Measurements from ENCODE around the gene ING3. TPM values are rescaled to one million over a fixed set of nuclear protein-coding genes. Genes with fewer than 3 reads are reported as not detected.

The ING3 gene
- total and polyA plus RNA-seq, 9 of the 15 experiments (the other 6 are each of a cell fraction or from before 2014, with no cell fraction given), result 22.8 to 233 (median 50.4) TPM

- Histone ChIP-seq H4K20me1 (replicated peaks; ENCODE audit: control insufficient read depth, insufficient read depth, low read length) (peaks cover 5% of the 10 kb centered on the region; the same call in 1 of the 2 replicates), H3K9me3 (replicated peaks; ENCODE audit: control insufficient read depth, insufficient read depth, low read depth, low read length) (no peaks in the 10 kb centered on the region), H3K4me3 (peak overlapping the region; percentile 1; the same call in 1 of the 2 replicates), H2AFZ (ENCODE audit: low read depth, low read length) (no peak overlapping the region), H3K4me1 (replicated peaks in 1 of 2; ENCODE audit: control insufficient read depth in 2 of 2, insufficient read depth in 2 of 2, low read length in 2 of 2) (peaks cover 16 to 57% of the 10 kb centered on the region in 2 experiments), H3K36me3 (ENCODE audit: control insufficient read depth, insufficient read depth, low read length) (peaks cover 91% of the 10 kb centered on the region), H3K9ac (ENCODE audit: insufficient read depth in 1 of 2, low read depth in 2 of 2, low read length in 2 of 2) (peak overlapping the region; percentile 10 to 31; a peak in 3 of 4 replicates), H3K27me3 (ENCODE audit: control insufficient read depth in 2 of 2, insufficient read depth in 2 of 2, low read length in 2 of 2) (no peaks in the 10 kb centered on the region), H3K27ac (ENCODE audit: extremely low read depth, low read depth, low read length) (peak overlapping the region; percentile 62), H3K4me2 (ENCODE audit: insufficient read depth, low read length) (peak overlapping the region; percentile 78), H3K9me1 (ENCODE audit: control insufficient read depth, insufficient read depth, low read length) (no peaks in the 10 kb centered on the region), H3K79me2 (ENCODE audit: control insufficient read depth, insufficient read depth, low read length) (peaks cover 100% of the 10 kb centered on the region)
- intact Hi-C loops (cut with micrococcal nuclease) (no loop called here), in situ Hi-C loops (cut with MboI) (no loop called here)
- POLR2A ChIA-PET, result interaction anchor here (0.7 to 2.4 kb wide), 9 partner anchors 9 to 94 kb away, joined by 3 to 14 read pairs (median 4); no protein-coding TSS in a partner anchor
- peak in 2 of 4 experiments; percentile 69 to 78 for DNase-seq (ENCODE audit: extremely low read depth in 1 of 4, low spot score in 3 of 4)
- BruUV-seq (replicated peaks), result no TSS peak
- 11% methylated on average over 6 of the region's 6 CpGs for WGBS (ENCODE audit: insufficient coverage, low coverage, missing lambda C conversion rate)
- peak; percentile 61 for FAIRE-seq
- CTCF ChIA-PET (ENCODE audit: low intra/inter-chr PET ratio), result interaction anchor here (0.5 to 1.3 kb wide), 2 partner anchors 11 to 39 kb away, joined by 3 read pairs; no protein-coding TSS in a partner anchor
- ATAC-seq, result peak; percentile 73
- no peak for TF ChIP-seq GABPB2 (CRISPR knock-in tag; conservative IDR thresholded peaks at IDR 0.05)
- TF ChIP-seq ZNF263 (CRISPR knock-in tag; IDR thresholded peaks at IDR 0.05; ENCODE audit: borderline replicate concordance), result no peak
- peak; percentile 82 for TF ChIP-seq CBFA2T3 (IDR thresholded peaks at IDR 0.05)
- TF ChIP-seq NCOA4 (IDR thresholded peaks at IDR 0.05; ENCODE audit: partially characterized antibody), result peak; percentile 24
- TF ChIP-seq, protein P1, sequence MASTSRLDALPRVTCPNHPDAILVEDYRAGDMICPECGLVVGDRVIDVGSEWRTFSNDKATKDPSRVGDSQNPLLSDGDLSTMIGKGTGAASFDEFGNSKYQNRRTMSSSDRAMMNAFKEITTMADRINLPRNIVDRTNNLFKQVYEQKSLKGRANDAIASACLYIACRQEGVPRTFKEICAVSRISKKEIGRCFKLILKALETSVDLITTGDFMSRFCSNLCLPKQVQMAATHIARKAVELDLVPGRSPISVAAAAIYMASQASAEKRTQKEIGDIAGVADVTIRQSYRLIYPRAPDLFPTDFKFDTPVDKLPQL (IDR thresholded peaks at IDR 0.05; ENCODE audit: extremely low read depth, insufficient read length), result no peak
- TF ChIP-seq KAT2B (IDR thresholded peaks at IDR 0.05; ENCODE audit: low read depth, low read length), result no peak
- TF ChIP-seq, protein P2, sequence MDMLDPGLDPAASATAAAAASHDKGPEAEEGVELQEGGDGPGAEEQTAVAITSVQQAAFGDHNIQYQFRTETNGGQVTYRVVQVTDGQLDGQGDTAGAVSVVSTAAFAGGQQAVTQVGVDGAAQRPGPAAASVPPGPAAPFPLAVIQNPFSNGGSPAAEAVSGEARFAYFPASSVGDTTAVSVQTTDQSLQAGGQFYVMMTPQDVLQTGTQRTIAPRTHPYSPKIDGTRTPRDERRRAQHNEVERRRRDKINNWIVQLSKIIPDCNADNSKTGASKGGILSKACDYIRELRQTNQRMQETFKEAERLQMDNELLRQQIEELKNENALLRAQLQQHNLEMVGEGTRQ (CRISPR knock-in tag; IDR thresholded peaks at IDR 0.05), result no peak
- no peak for TF ChIP-seq ADNP (tag; IDR thresholded peaks at IDR 0.05)
- TF ChIP-seq SAP30 (IDR thresholded peaks at IDR 0.05; ENCODE audit: borderline replicate concordance, insufficient read depth, low read depth, low read length, poor library complexity, severe bottlenecking), result no peak
- no peak for TF ChIP-seq SREBF1 (IDR thresholded peaks at IDR 0.05; ENCODE audit: borderline replicate concordance, low read depth, low read length)
- TF ChIP-seq, protein P3, sequence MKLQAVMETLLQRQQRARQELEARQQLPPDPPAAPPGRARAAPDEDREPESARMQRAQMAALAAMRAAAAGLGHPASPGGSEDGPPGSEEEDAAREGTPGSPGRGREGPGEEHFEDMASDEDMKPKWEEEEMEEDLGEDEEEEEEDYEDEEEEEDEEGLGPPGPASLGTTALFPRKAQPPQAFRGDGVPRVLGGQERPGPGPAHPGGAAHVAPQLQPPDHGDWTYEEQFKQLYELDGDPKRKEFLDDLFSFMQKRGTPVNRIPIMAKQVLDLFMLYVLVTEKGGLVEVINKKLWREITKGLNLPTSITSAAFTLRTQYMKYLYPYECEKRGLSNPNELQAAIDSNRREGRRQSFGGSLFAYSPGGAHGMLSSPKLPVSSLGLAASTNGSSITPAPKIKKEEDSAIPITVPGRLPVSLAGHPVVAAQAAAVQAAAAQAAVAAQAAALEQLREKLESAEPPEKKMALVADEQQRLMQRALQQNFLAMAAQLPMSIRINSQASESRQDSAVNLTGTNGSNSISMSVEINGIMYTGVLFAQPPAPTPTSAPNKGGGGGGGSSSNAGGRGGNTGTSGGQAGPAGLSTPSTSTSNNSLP (IDR thresholded peaks at IDR 0.05; ENCODE audit: borderline replicate concordance, low read depth, low read length), result 0 out of 2 replicates have a peak, but pooled peaks have one; percentile 26
- no peak for TF ChIP-seq RAD51 (IDR thresholded peaks at IDR 0.05; ENCODE audit: borderline replicate concordance, low read depth)
- TF ChIP-seq ZBTB17 (CRISPR knock-in tag; IDR thresholded peaks at IDR 0.05), result no peak
- 0 out of 2 replicates have a peak, but pooled peaks have one; percentile 29 for TF ChIP-seq STAT5B (CRISPR knock-in tag; IDR thresholded peaks at IDR 0.05)
- no peak for TF ChIP-seq TAF7 (tag; IDR thresholded peaks at IDR 0.05)
- no peak for TF ChIP-seq NCOA6 (IDR thresholded peaks at IDR 0.05)
These were observed 56.2 kb downstream of the ING3 start for GRCh38 chr7:121006711-121007315.
